ENCODE data around the gene METAP1D.

DNA sequence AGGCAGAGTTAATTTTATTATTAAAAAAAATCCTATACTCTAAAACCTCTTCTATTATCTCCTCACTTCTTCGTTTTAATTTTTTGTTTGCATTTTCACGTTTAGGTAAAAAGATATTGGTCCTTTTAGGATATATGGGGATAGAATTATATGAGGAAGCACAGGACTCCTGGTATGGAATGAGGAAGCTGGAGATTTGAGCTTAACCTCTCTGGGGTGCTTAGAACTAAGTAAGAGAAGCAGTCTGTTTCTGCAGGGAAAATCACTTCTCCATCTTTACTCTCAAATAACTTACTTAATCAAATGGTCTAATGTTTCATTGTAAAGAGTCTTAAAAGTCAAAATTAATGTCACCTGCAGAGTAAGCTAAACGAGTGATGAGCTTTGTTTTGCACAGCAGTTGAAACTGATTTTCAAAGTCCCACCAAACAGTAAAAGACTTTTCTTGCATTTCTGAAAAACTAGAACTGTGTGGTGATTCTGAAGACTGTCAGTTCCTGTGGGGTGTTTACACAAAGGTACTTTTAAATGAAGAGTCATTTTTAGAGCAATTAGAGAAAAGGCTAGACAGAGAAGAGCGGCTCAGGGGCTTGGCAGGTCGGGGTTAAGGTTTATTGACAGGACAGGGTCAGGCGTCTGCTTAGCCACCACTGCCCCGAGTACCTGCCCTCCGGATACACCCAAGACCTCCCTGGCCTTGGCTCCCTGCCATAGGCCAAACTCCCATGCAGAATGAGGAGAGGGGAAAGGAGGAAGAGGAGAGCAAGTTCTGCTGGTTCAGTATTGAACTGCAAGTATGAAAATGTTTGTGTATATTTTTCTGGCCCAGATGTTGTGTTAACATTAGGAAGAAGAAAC, 21.6 kb downstream of the METAP1D start:
- TF ChIP-seq POLR2A (IDR thresholded peaks at IDR 0.05; ENCODE audit: low read length) (no peak), GATA1 (IDR thresholded peaks at IDR 0.05; ENCODE audit: low read depth, low read length) (no peak)
